22Rv1 (cell line): ENCODE data around the gene TAX1BP1.

ENCODE experiments used
- ZFX ChIP-seq: fragments of 450-650 bp; IDR thresholded peaks from 2 replicates; pipeline ENCODE4 v1.6.1; 2017; ENCODE audit warnings: antibody characterized with exemption, borderline replicate concordance
- TF ChIP-seq, protein P1 (sequence below): fragments of 450-650 bp; IDR thresholded peaks from 2 replicates; pipeline ENCODE4 v1.5.1; 2017; ENCODE audit warnings: mild to moderate bottlenecking

GRCh38 chr7:27745064-27745583 is 5.2 kb downstream of the TAX1BP1 start:
- TF ChIP-seq, protein P1, sequence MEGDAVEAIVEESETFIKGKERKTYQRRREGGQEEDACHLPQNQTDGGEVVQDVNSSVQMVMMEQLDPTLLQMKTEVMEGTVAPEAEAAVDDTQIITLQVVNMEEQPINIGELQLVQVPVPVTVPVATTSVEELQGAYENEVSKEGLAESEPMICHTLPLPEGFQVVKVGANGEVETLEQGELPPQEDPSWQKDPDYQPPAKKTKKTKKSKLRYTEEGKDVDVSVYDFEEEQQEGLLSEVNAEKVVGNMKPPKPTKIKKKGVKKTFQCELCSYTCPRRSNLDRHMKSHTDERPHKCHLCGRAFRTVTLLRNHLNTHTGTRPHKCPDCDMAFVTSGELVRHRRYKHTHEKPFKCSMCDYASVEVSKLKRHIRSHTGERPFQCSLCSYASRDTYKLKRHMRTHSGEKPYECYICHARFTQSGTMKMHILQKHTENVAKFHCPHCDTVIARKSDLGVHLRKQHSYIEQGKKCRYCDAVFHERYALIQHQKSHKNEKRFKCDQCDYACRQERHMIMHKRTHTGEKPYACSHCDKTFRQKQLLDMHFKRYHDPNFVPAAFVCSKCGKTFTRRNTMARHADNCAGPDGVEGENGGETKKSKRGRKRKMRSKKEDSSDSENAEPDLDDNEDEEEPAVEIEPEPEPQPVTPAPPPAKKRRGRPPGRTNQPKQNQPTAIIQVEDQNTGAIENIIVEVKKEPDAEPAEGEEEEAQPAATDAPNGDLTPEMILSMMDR = peak; percentile 84
- no peak for TF ChIP-seq ZFX
